GM12874 (cell line): ENCODE results near the gene SRP68.

Experiments
- CTCF ChIP-seq: IDR thresholded peaks from 2 replicates; pipeline ENCODE4 v1.5.1; 2011; ENCODE audit warnings: low read depth, mild to moderate bottlenecking, control low read depth, low read length, moderate library complexity; ENCODE audit not compliant: insufficient read depth

The SRP68 gene

GRCh38 chr17:76072148-76072858 is at the start of gene SRP68:
Gene SRP68 (minus strand): TSS chr17:76072517. CDS start chr17:76072491, 26 bp downstream.
- no peak for TF ChIP-seq CTCF

GRCh38 chr17:76121932-76122430 is 49.7 kb upstream of the SRP68 start:
- no peak for TF ChIP-seq CTCF

DNA sequence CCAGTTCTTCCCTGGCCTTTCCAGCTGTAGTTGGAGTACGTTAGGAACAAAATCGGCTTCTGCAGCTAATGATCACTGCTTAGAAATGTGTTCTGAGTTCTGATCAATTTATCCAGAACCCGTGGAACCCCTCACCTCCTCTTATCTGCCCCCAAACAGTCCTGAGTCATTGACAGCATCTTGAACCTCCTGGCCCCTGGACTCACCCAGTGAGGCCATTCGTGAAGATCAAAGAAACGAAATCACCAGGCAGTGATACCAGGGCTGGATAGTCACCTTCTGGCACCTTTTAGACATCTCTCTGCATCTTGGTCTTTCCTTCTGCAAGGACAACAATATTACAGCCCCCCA is 48.3 kb upstream of the SRP68 start:
- no peak for TF ChIP-seq CTCF

- no peak for TF ChIP-seq CTCF
Measured at GRCh38 chr17:76119409-76120371, 47.4 kb upstream of the SRP68 start.

GRCh38 chr17:76115138-76115754 is 42.9 kb upstream of the SRP68 start:
- no peak for TF ChIP-seq CTCF

- TF ChIP-seq CTCF, result no peak
Measured at GRCh38 chr17:76111956-76112355, 39.6 kb upstream of the SRP68 start.

DNA sequence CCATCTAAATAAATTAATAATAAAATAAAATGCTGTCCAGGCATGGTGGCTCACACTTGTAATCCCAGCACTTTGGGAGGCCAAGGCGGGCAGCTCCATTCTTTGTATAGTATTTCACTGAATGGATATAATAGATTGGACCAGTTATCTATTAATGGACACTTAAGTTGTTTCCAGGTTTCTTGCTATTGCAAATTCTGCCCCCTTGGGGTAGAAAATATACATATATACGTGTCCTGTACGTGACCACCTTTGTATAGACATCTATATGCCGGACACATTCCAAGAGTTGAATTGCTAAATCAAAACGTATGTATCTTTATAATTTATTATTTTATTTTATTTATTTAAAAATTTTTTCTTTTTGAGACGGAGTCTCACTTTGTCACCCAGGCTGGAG is 35.2 kb upstream of the SRP68 start:
- TF ChIP-seq CTCF, result no peak
